Trophoblast cell (in vitro differentiated cells and primary cell): ENCODE measurements around the gene RBFOX2.
"Not testable (repeated sequence)": the region's sequence is repeated elsewhere in the genome, so short reads cannot be mapped to it uniquely, and the experiment has no call there.

Source experiments
- DNase-seq, 2 donors: peaks; one replicate each; pipeline ENCODE4 v3.0.0-alpha.2; 2016
- H2AFZ ChIP-seq: 2 replicates; pipeline ENCODE4 v1.6.1; 2013; ENCODE audit warnings: low read length, moderate library complexity, mild to moderate bottlenecking; ENCODE audit not compliant: insufficient read depth, poor library complexity
- H2AK5ac ChIP-seq: 2 replicates; pipeline ENCODE4 v1.6.1; 2013; ENCODE audit warnings: mild to moderate bottlenecking, low read length
- H2BK120ac ChIP-seq: 2 replicates; pipeline ENCODE4 v1.6.1; 2013; ENCODE audit warnings: low read length, mild to moderate bottlenecking, moderate library complexity; ENCODE audit not compliant: insufficient read depth, poor library complexity
- H2BK12ac ChIP-seq: 2 replicates; pipeline ENCODE4 v1.6.1; 2013; ENCODE audit warnings: mild to moderate bottlenecking, low read length, moderate library complexity
- H2BK5ac ChIP-seq: 2 replicates; pipeline ENCODE4 v1.6.1; 2013; ENCODE audit warnings: low read length, low read depth, moderate library complexity, mild to moderate bottlenecking; ENCODE audit not compliant: poor library complexity
- H3K14ac ChIP-seq: 2 replicates; pipeline ENCODE4 v1.6.1; 2013; ENCODE audit warnings: mild to moderate bottlenecking, low read length
- H3K18ac ChIP-seq: 2 replicates; pipeline ENCODE4 v1.6.1; 2013; ENCODE audit warnings: mild to moderate bottlenecking, low read length
- H3K23ac ChIP-seq: 2 replicates; pipeline ENCODE4 v1.6.1; 2013; ENCODE audit warnings: low read length
- H3K27ac ChIP-seq: 2 replicates; pipeline ENCODE4 v1.5.1; 2013; ENCODE audit warnings: low read depth, mild to moderate bottlenecking, inconsistent platforms, low read length, moderate library complexity
- H3K27me3 ChIP-seq: 2 replicates; pipeline ENCODE4 v1.6.1; 2013; ENCODE audit warnings: inconsistent platforms, mild to moderate bottlenecking, low read length, moderate library complexity; ENCODE audit not compliant: insufficient read depth
- H3K36me3 ChIP-seq, 2 experiments: 1 replicate in 1 of 2; 2 replicates in 1 of 2; pipeline ENCODE4 v1.6.1; 2013; ENCODE audit warnings: low read length in 2 of 2, mild to moderate bottlenecking in 2 of 2, moderate library complexity in 1 of 2; ENCODE audit not compliant: insufficient read depth in 2 of 2, control insufficient read depth in 1 of 2
- H3K4ac ChIP-seq: 2 replicates; pipeline ENCODE4 v1.6.1; 2013; ENCODE audit warnings: low read depth, mild to moderate bottlenecking, low read length, moderate library complexity
- H3K4me1 ChIP-seq, 2 experiments: 1 replicate in 1 of 2; 2 replicates in 1 of 2; pipeline ENCODE4 v1.6.1; 2013; ENCODE audit warnings: low read length in 2 of 2, mild to moderate bottlenecking in 2 of 2, moderate library complexity in 1 of 2; ENCODE audit not compliant: insufficient read depth in 2 of 2, control insufficient read depth in 1 of 2
- H3K4me2 ChIP-seq: 2 replicates; pipeline ENCODE4 v1.6.1; 2013; ENCODE audit warnings: inconsistent platforms, mild to moderate bottlenecking, low read length, moderate library complexity
- H3K4me3 ChIP-seq: 2 replicates; pipeline ENCODE4 v1.5.1; 2013; ENCODE audit warnings: mild to moderate bottlenecking, low read depth, low read length, inconsistent platforms
- H3K79me1 ChIP-seq: one replicate; pipeline ENCODE4 v1.6.1; 2013; ENCODE audit warnings: low read length
- H3K79me2 ChIP-seq: 2 replicates; pipeline ENCODE4 v1.6.1; 2013; ENCODE audit warnings: low read length, mild to moderate bottlenecking; ENCODE audit not compliant: control insufficient read depth, insufficient read depth, poor library complexity
- H3K9ac ChIP-seq: 2 replicates; pipeline ENCODE4 v1.6.1; 2013; ENCODE audit warnings: mild to moderate bottlenecking, low read length
- H3K9me3 ChIP-seq: 2 replicates; pipeline ENCODE4 v1.6.1; 2013; ENCODE audit warnings: low read depth, mild to moderate bottlenecking, control low read depth, inconsistent platforms, low read length; ENCODE audit not compliant: insufficient read depth
- H4K12ac ChIP-seq: 2 replicates; pipeline ENCODE4 v1.6.1; 2013; ENCODE audit warnings: low read depth, mild to moderate bottlenecking, low read length, moderate library complexity
- H4K8ac ChIP-seq: 2 replicates; pipeline ENCODE4 v1.6.1; 2013; ENCODE audit warnings: low read depth, mild to moderate bottlenecking, low read length, moderate library complexity
- H4K91ac ChIP-seq: one replicate; pipeline ENCODE4 v1.6.1; 2013; ENCODE audit warnings: low read depth, mild to moderate bottlenecking, low read length, moderate library complexity
- WGBS: extraction: QIAGEN DNeasy Blood & Tissue Kit; methylation state at CpG from one replicate; pipeline ENCODE4 v1.1.7; 2013; ENCODE audit warnings: missing lambda C conversion rate; ENCODE audit not compliant: insufficient read length, insufficient coverage; ENCODE audit errors: extremely low coverage; 5-methylcytosine and 5-hydroxymethylcytosine counted together

Gene RBFOX2

DNA sequence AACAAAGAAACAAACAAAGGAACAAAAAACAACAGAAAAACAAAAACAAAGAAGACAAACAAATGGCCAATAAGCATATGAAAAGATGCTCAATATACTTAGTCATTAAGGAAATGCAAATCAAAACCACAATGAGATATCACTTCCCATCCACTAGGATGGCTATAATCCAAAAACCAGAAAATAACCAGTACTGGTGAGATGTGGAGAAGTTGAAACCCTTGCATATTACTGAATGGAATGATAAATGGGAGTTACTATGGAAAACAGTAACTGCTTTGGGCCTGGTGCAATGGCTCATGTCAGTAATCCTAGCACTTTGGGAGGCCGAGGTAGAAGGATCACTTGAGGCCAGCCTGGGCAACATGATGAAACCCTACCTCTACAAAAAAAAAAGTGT, 44.9 kb upstream of the RBFOX2 start:
- Histone ChIP-seq H3K9me3 (peaks cover 3% of the 10 kb centered on the region), H3K4me3 (no peak overlapping the region), H3K27me3 (no peaks in the 10 kb centered on the region), H3K18ac (no peak overlapping the region), H4K12ac (no peak overlapping the region), H2BK120ac (no peak overlapping the region), H3K27ac (no peak overlapping the region), H4K8ac (no peak overlapping the region), H3K23ac (no peak overlapping the region), H2AK5ac (no peak overlapping the region), H2BK12ac (no peak overlapping the region), H3K79me1 (no peaks in the 10 kb centered on the region), H3K4ac (no peak overlapping the region), H3K4me2 (no peak overlapping the region), H3K9ac (no peak overlapping the region), H4K91ac (no peak overlapping the region), H3K4me1 (no peaks in the 10 kb centered on the region), H2AFZ (no peak overlapping the region), H2BK5ac (no peak overlapping the region), H3K79me2 (no peaks in the 10 kb centered on the region), H3K14ac (no peak overlapping the region), H3K36me3 (no peaks in the 10 kb centered on the region)
- DNase-seq = no peak
- no CpG with 5 or more reads among the region's 1 CpG for WGBS

- H3K27me3 ChIP-seq, H3K36me3 ChIP-seq, H3K79me1 ChIP-seq, H3K9ac ChIP-seq, H3K4ac ChIP-seq, H3K79me2 ChIP-seq, H3K4me1 ChIP-seq, H2BK5ac ChIP-seq, H4K12ac ChIP-seq, H3K18ac ChIP-seq, H3K9me3 ChIP-seq, H2AK5ac ChIP-seq, H2AFZ ChIP-seq, H3K4me3 ChIP-seq, H3K14ac ChIP-seq, H2BK120ac ChIP-seq, H4K8ac ChIP-seq, H4K91ac ChIP-seq, H3K23ac ChIP-seq, H3K27ac ChIP-seq, H2BK12ac ChIP-seq, H3K4me2 ChIP-seq: not testable (repeated sequence)
- WGBS = no CpG with 5 or more reads among the region's 2 CpGs
- DNase-seq = peak; percentile 49 to 82
Observed at GRCh38 chr22:36070645-36071044, 42.0 kb upstream of the RBFOX2 start.

GRCh38 chr22:36069368-36069767, 40.7 kb upstream of the RBFOX2 start:
- Histone ChIP-seq H3K4me3 (no peak overlapping the region), H3K18ac (no peak overlapping the region), H3K79me1 (peaks cover 7% of the 10 kb centered on the region), H3K9ac (no peak overlapping the region), H2BK5ac (no peak overlapping the region), H2AK5ac (no peak overlapping the region), H4K91ac (no peak overlapping the region), H4K12ac (no peak overlapping the region), H2BK12ac (no peak overlapping the region), H3K23ac (no peak overlapping the region), H3K14ac (no peak overlapping the region), H2BK120ac (no peak overlapping the region), H2AFZ (no peak overlapping the region), H3K4me2 (no peak overlapping the region), H3K4me1 (peaks cover 2 to 10% of the 10 kb centered on the region in 2 experiments), H4K8ac (no peak overlapping the region), H3K79me2 (peaks cover 2% of the 10 kb centered on the region), H3K36me3 (no peaks in the 10 kb centered on the region), H3K27me3 (no peaks in the 10 kb centered on the region), H3K9me3 (no peaks in the 10 kb centered on the region), H3K4ac (no peak overlapping the region), H3K27ac (no peak overlapping the region)
- DNase-seq = peak; percentile 52 to 53
- no CpG with 5 or more reads among the region's 10 CpGs for WGBS

GRCh38 chr22:36068776-36069344, 40.2 kb upstream of the RBFOX2 start:
- peak in 1 of 2 donors; percentile 21 for DNase-seq
- Histone ChIP-seq H3K27me3 (no peaks in the 10 kb centered on the region), H2AK5ac (no peak overlapping the region), H2BK5ac (no peak overlapping the region), H2BK120ac (no peak overlapping the region), H3K79me1 (peaks cover 7% of the 10 kb centered on the region), H3K79me2 (peaks cover 2% of the 10 kb centered on the region), H4K91ac (no peak overlapping the region), H2BK12ac (no peak overlapping the region), H3K18ac (no peak overlapping the region), H3K4me3 (no peak overlapping the region), H3K36me3 (no peaks in the 10 kb centered on the region), H3K9ac (no peak overlapping the region), H3K4me2 (no peak overlapping the region), H3K9me3 (no peaks in the 10 kb centered on the region), H3K4me1 (peaks cover 2 to 10% of the 10 kb centered on the region in 2 experiments), H3K23ac (no peak overlapping the region), H3K14ac (no peak overlapping the region), H2AFZ (no peak overlapping the region), H4K8ac (no peak overlapping the region), H3K4ac (no peak overlapping the region), H3K27ac (no peak overlapping the region), H4K12ac (no peak overlapping the region)
- no CpG with 5 or more reads among the region's 6 CpGs for whole genome bisulfite sequencing
